ENCODE measurements around the gene TWIST1. TPM values are rescaled to one million over a fixed set of nuclear protein-coding genes. Genes with fewer than 3 reads are reported as not detected.

Gene TWIST1
- total and polyA plus RNA-seq, 2 of the 13 experiments (the other 11 are each of a cell fraction or from before 2014, with no cell fraction given) = not detected

GRCh38 chr7:19079066-19079465 is 38.4 kb downstream of the TWIST1 start:
- Histone ChIP-seq H4K20me1 (ENCODE audit: insufficient read depth, low read length) (no peaks in the 10 kb centered on the region), H3K4me3 (replicated peaks in 1 of 3; ENCODE audit: insufficient read depth in 1 of 3, low read depth in 2 of 3, low read length in 3 of 3) (no peak overlapping the region), H3K27ac (ENCODE audit: extremely low read length, insufficient read depth, low read length) (no peak overlapping the region), H3K4me2 (ENCODE audit: low read depth, low read length) (no peak overlapping the region), H3K9ac (ENCODE audit: insufficient read depth, low read depth, low read length) (no peak overlapping the region), H2AFZ (ENCODE audit: low read length) (no peak overlapping the region), H3K27me3 (ENCODE audit: control insufficient read depth in 1 of 2, insufficient read depth in 2 of 2, low read length in 2 of 2) (no peaks in the 10 kb centered on the region), H3K79me2 (ENCODE audit: insufficient read depth, low read length) (no peaks in the 10 kb centered on the region), H3K36me3 (replicated peaks in 1 of 2; ENCODE audit: control insufficient read depth in 1 of 2, insufficient read depth in 2 of 2, low read length in 2 of 2) (no peaks in the 10 kb centered on the region), H3K4me1 (ENCODE audit: insufficient read depth, low read length) (no peaks in the 10 kb centered on the region), H3K9me3 (ENCODE audit: low read length) (peaks cover 84% of the 10 kb centered on the region)
- no peak for TF ChIP-seq ZFP36L2 (CRISPR knock-in tag; IDR thresholded peaks at IDR 0.05)
- TF ChIP-seq ATF7 (IDR thresholded peaks at IDR 0.05) = peak; percentile 56
- TF ChIP-seq ATF7 (CRISPR knock-in tag; IDR thresholded peaks at IDR 0.05) = no peak
- TF ChIP-seq CEBPB (IDR thresholded peaks at IDR 0.05; ENCODE audit: borderline replicate concordance, low read depth, low read length) = peak; percentile 69; the same call in 1 of the 2 replicates
- TF ChIP-seq MED13 (CRISPR knock-in tag; IDR thresholded peaks at IDR 0.05) = no peak
- 0 out of 2 replicates have a peak, but pooled peaks have one; percentile 20 for TF ChIP-seq CEBPG (CRISPR knock-in tag; IDR thresholded peaks at IDR 0.05)
- no peak for TF ChIP-seq PPARG (CRISPR knock-in tag; conservative IDR thresholded peaks at IDR 0.05)
- TF ChIP-seq SCMH1 (CRISPR knock-in tag; IDR thresholded peaks at IDR 0.05; ENCODE audit: borderline replicate concordance) = no peak
- no peak for TF ChIP-seq SP5 (CRISPR knock-in tag; IDR thresholded peaks at IDR 0.05; ENCODE audit: borderline replicate concordance, low read depth)
- intact Hi-C loops (cut with micrococcal nuclease; ENCODE audit: unreplicated experiment) (no loop called here), in situ Hi-C loops (cut with HindIII; ENCODE audit: extremely low pct_ligation_motif_present, low pct_unique_long_range_greater_than_20kb) (no loop called here)
- WGBS (ENCODE audit: low lambda C conversion rate) = 0% methylated on average over 4 of the region's 4 CpGs
- CTCF ChIA-PET (ENCODE audit: low intra/inter-chr PET ratio, low total read pairs) = no interaction called here
- ATAC-seq (no peak), DNase-seq (ENCODE audit: low spot score) (no peak), FAIRE-seq (no peak)
- POLR2A ChIA-PET = no interaction called here
- BruUV-seq (replicated peaks) = no TSS peak

- BruUV-seq (replicated peaks) = no TSS peak
- WGBS (ENCODE audit: low lambda C conversion rate) = 0% methylated on average over 1 of the region's 1 CpG
- Histone ChIP-seq H3K27ac (ENCODE audit: extremely low read length, insufficient read depth, low read length) (no peak overlapping the region), H3K4me3 (replicated peaks in 1 of 3; ENCODE audit: insufficient read depth in 1 of 3, low read depth in 2 of 3, low read length in 3 of 3) (no peak overlapping the region), H3K9ac (ENCODE audit: insufficient read depth, low read depth, low read length) (no peak overlapping the region), H2AFZ (ENCODE audit: low read length) (no peak overlapping the region), H3K4me1 (ENCODE audit: insufficient read depth, low read length) (no peaks in the 10 kb centered on the region), H4K20me1 (ENCODE audit: insufficient read depth, low read length) (no peaks in the 10 kb centered on the region), H3K79me2 (ENCODE audit: insufficient read depth, low read length) (no peaks in the 10 kb centered on the region), H3K4me2 (ENCODE audit: low read depth, low read length) (no peak overlapping the region), H3K9me3 (ENCODE audit: low read length) (peaks cover 49% of the 10 kb centered on the region), H3K36me3 (replicated peaks in 1 of 2; ENCODE audit: control insufficient read depth in 1 of 2, insufficient read depth in 2 of 2, low read length in 2 of 2) (no peaks in the 10 kb centered on the region), H3K27me3 (ENCODE audit: control insufficient read depth in 1 of 2, insufficient read depth in 2 of 2, low read length in 2 of 2) (no peaks in the 10 kb centered on the region)
- DNase-seq (ENCODE audit: low spot score) = no peak
- FAIRE-seq = no peak
- no peak for ATAC-seq
- intact Hi-C loops (cut with micrococcal nuclease; ENCODE audit: unreplicated experiment) = no loop called here
- CTCF ChIA-PET (ENCODE audit: low intra/inter-chr PET ratio, low total read pairs) = no interaction called here
- in situ Hi-C loops (cut with HindIII; ENCODE audit: extremely low pct_ligation_motif_present, low pct_unique_long_range_greater_than_20kb) = no loop called here
- POLR2A ChIA-PET = no interaction called here
- no peak for TF ChIP-seq REPIN1 (CRISPR knock-in tag; IDR thresholded peaks at IDR 0.05; ENCODE audit: borderline replicate concordance, low read depth)
- TF ChIP-seq NPAS2 (CRISPR knock-in tag; IDR thresholded peaks at IDR 0.05; ENCODE audit: borderline replicate concordance) = no peak
- TF ChIP-seq ZNF691 (CRISPR knock-in tag; IDR thresholded peaks at IDR 0.05; ENCODE audit: borderline replicate concordance, low read depth) = no peak
- TF ChIP-seq ZNF839 (CRISPR knock-in tag; IDR thresholded peaks at IDR 0.05; ENCODE audit: borderline replicate concordance) = no peak
- no peak for TF ChIP-seq GTF3A (CRISPR knock-in tag; conservative IDR thresholded peaks at IDR 0.05)
- no peak for TF ChIP-seq KAT7 (CRISPR knock-in tag; IDR thresholded peaks at IDR 0.05; ENCODE audit: borderline replicate concordance)
- no peak for TF ChIP-seq ZNF709 (CRISPR knock-in tag; IDR thresholded peaks at IDR 0.05)
- TF ChIP-seq ZNF883 (CRISPR knock-in tag; IDR thresholded peaks at IDR 0.05; ENCODE audit: not compliant biosample characterization) = no peak
- no peak for TF ChIP-seq STAT6 (CRISPR knock-in tag; IDR thresholded peaks at IDR 0.05; ENCODE audit: borderline replicate concordance)
- TF ChIP-seq HMG20A (CRISPR knock-in tag; IDR thresholded peaks at IDR 0.05; ENCODE audit: borderline replicate concordance) = no peak
Observed at GRCh38 chr7:19069842-19070241, 47.6 kb downstream of the TWIST1 start.

All from HepG2 (cell line).